Kidney epithelial cell (primary cell): Measurements from ENCODE around the gene ZFAND2A. TPM values are rescaled to one million over a fixed set of nuclear protein-coding genes. Genes with fewer than 3 reads are reported as not detected.
A peak's percentile ranks its signal among the peaks of the same experiment; 100 is the strongest.

Source experiments
- DNase-seq: peaks from one replicate; pipeline ENCODE4 v3.0.0-alpha.2; 2010; ENCODE audit warnings: low read depth
- H3K27me3 ChIP-seq: 2 replicates; pipeline ENCODE4 v1.6.0; 2011; ENCODE audit warnings: low read length; ENCODE audit not compliant: control insufficient read depth, insufficient read depth
- H3K36me3 ChIP-seq: 2 replicates; pipeline ENCODE4 v1.5.1; 2011; ENCODE audit warnings: low read length; ENCODE audit not compliant: control insufficient read depth, insufficient read depth
- H3K4me3 ChIP-seq: 2 replicates; pipeline ENCODE4 v1.5.1; 2011; ENCODE audit warnings: low read depth, mild to moderate bottlenecking, control low read depth, low read length
- total RNA-seq: library from RNA; depleted of rRNA; stranded (reverse); fragments of >200 nt; gene quantifications from 2 replicates; pipeline ENCODE4 v1.2.3, GENCODE V29; 2015
- TF ChIP-seq, protein P1 (sequence below): IDR thresholded peaks from 2 replicates; pipeline ENCODE4 v1.5.1; 2011; ENCODE audit warnings: mild to moderate bottlenecking, moderate library complexity, low read length, control low read depth, inconsistent platforms; ENCODE audit not compliant: insufficient read depth, poor library complexity, severe bottlenecking

ZFAND2A gene
- total RNA-seq, 1 donor from 2014 or later: 28.0 TPM

DNA sequence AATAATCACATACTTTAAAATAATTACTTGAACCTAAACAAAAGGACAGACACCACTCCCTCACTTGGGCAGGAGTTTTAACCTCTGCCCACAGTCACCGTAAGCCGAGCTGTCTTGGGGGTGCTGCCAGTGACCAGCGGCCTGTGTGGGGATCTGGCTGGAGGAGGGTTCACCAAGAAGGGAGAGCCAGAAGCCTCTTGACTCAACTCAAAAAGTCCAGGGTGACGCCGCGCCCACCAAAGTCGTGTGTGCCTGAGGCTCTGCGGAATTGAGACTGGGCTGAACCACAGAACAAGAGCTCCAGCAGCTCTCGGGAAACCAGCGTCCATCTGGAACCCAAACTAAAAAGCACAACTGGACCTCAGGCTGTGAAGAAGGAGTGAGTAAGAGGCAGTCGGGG lies 35.8 kb downstream of the ZFAND2A start:
- Histone ChIP-seq H3K36me3 (no peaks in the 10 kb centered on the region), H3K4me3 (no peak overlapping the region), H3K27me3 (no peaks in the 10 kb centered on the region)
- TF ChIP-seq, protein P1, sequence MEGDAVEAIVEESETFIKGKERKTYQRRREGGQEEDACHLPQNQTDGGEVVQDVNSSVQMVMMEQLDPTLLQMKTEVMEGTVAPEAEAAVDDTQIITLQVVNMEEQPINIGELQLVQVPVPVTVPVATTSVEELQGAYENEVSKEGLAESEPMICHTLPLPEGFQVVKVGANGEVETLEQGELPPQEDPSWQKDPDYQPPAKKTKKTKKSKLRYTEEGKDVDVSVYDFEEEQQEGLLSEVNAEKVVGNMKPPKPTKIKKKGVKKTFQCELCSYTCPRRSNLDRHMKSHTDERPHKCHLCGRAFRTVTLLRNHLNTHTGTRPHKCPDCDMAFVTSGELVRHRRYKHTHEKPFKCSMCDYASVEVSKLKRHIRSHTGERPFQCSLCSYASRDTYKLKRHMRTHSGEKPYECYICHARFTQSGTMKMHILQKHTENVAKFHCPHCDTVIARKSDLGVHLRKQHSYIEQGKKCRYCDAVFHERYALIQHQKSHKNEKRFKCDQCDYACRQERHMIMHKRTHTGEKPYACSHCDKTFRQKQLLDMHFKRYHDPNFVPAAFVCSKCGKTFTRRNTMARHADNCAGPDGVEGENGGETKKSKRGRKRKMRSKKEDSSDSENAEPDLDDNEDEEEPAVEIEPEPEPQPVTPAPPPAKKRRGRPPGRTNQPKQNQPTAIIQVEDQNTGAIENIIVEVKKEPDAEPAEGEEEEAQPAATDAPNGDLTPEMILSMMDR: no peak
- no peak for DNase-seq

GRCh38 chr7:1123715-1124114 lies 36.3 kb downstream of the ZFAND2A start:
- no peaks in the 10 kb centered on the region for H3K36me3 ChIP-seq
- no peak overlapping the region for H3K4me3 ChIP-seq
- no peaks in the 10 kb centered on the region for H3K27me3 ChIP-seq
- TF ChIP-seq, protein P1: peak; percentile 90
- DNase-seq: no peak

GRCh38 chr7:1122832-1123501 lies 37.0 kb downstream of the ZFAND2A start:
- TF ChIP-seq, protein P1: no peak
- H3K4me3 ChIP-seq: no peak overlapping the region
- no peak for DNase-seq
- H3K36me3 ChIP-seq: no peaks in the 10 kb centered on the region
- no peaks in the 10 kb centered on the region for H3K27me3 ChIP-seq

DNA sequence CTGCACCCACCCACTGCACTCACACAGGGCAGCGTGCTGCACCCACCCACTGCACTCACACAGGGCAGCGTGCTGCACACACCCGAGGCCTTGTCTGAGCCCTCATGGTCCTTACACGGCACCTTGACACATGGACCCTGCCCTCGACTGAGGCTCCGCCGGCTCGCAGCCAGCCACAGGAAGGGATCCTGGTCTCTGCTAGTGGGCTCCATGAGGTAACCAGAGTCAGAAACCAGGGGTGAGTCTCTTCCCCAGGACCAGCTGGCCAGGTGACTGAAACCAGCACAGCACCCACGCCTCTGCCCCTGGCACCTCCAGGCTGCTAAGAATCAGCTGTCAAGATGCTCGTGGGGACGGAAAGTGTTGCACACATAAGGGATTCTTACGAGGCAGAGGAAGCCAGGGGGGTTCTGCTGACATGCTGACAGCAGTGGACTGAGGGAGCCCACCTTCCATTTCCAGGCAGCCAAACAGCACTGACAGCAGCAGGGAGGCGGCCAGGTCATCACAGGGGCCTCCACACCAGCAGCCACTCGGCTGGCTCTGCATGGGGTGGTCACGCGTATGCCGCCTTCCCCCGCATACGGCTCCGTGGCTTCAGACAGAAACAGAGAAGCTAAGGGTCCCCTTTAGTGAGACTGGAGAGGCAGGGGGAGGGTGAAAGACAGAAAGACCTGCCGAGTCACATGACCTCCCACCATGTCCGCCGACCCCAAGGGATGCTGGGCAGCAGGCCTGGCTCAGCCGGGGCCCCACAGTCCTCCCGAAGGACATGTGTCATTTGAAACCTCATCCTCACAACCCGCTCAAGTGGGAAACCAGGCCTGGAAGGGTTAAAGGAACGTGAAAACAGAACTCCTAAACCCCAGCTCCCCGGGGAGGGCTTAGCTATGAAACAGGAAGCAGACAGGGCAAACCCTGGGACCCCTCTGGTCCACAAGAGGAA lies 37.8 kb downstream of the ZFAND2A start:
- no peaks in the 10 kb centered on the region for H3K27me3 ChIP-seq

GRCh38 chr7:1121476-1121875 lies 38.5 kb downstream of the ZFAND2A start:
- DNase-seq: no peak
- H3K4me3 ChIP-seq: no peak overlapping the region
- TF ChIP-seq, protein P1: no peak

More for the DNA sequence above, 37.8 kb downstream of the ZFAND2A start:
- TF ChIP-seq, protein P1: no peak
- Histone ChIP-seq H3K36me3 (no peaks in the 10 kb centered on the region), H3K4me3 (no peak overlapping the region)
- DNase-seq: no peak

More at GRCh38 chr7:1121476-1121875, 38.5 kb downstream of the ZFAND2A start:
- no peaks in the 10 kb centered on the region for H3K27me3 ChIP-seq
- no peaks in the 10 kb centered on the region for H3K36me3 ChIP-seq
